ENCODE results near the gene WASL. TPM values are rescaled to one million over a fixed set of nuclear protein-coding genes. Genes with fewer than 3 reads are reported as not detected.

Gene WASL
- total and polyA plus RNA-seq, 2 of the 13 experiments (the other 11 are each of a cell fraction or from before 2014, with no cell fraction given): 7.9 to 12.8 TPM

DNA sequence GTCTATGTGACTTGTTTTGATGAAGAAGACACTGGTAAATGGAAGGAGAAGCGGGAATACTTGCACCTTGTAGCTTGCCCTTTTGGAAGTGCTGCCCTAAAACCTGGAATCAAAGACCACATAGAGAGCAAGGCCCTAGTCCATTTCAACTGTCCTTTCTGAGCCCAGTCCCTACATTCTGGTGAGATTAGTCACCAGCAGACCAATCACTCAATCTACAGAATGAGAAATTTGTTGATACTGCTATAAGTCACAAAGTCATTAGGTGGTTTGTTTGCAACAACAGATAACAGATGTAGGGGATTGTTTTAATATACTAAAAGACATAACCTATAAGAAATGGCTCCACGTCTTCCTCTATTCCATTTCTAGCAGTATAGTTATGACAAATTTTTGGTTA, 33.6 kb downstream of the WASL start:
- WGBS (ENCODE audit: low lambda C conversion rate): 98% methylated on average over 2 of the region's 2 CpGs

More for the DNA sequence above, 33.6 kb downstream of the WASL start:
- peaks cover 84% of the 10 kb centered on the region for H3K79me2 ChIP-seq (ENCODE audit: insufficient read depth, low read length)
- H3K4me3 ChIP-seq (replicated peaks in 1 of 3; ENCODE audit: insufficient read depth in 1 of 3, low read depth in 2 of 3, low read length in 3 of 3): no peak overlapping the region
- H3K4me2 ChIP-seq (ENCODE audit: low read depth, low read length): no peak overlapping the region
- H3K4me1 ChIP-seq (ENCODE audit: insufficient read depth, low read length): peaks cover 48% of the 10 kb centered on the region
- ATAC-seq (peak; percentile 65; the same call in 2 of the 3 replicates), DNase-seq (ENCODE audit: low spot score) (peak; percentile 23), FAIRE-seq (no peak)
- no peak overlapping the region for H3K27ac ChIP-seq (ENCODE audit: extremely low read length, insufficient read depth, low read length)
- peaks cover 0 to 3% of the 10 kb centered on the region in 2 experiments; a peak in 3 of 5 replicates for H3K36me3 ChIP-seq (replicated peaks in 1 of 2; ENCODE audit: control insufficient read depth in 1 of 2, insufficient read depth in 2 of 2, low read length in 2 of 2)
- TF ChIP-seq, protein P1, sequence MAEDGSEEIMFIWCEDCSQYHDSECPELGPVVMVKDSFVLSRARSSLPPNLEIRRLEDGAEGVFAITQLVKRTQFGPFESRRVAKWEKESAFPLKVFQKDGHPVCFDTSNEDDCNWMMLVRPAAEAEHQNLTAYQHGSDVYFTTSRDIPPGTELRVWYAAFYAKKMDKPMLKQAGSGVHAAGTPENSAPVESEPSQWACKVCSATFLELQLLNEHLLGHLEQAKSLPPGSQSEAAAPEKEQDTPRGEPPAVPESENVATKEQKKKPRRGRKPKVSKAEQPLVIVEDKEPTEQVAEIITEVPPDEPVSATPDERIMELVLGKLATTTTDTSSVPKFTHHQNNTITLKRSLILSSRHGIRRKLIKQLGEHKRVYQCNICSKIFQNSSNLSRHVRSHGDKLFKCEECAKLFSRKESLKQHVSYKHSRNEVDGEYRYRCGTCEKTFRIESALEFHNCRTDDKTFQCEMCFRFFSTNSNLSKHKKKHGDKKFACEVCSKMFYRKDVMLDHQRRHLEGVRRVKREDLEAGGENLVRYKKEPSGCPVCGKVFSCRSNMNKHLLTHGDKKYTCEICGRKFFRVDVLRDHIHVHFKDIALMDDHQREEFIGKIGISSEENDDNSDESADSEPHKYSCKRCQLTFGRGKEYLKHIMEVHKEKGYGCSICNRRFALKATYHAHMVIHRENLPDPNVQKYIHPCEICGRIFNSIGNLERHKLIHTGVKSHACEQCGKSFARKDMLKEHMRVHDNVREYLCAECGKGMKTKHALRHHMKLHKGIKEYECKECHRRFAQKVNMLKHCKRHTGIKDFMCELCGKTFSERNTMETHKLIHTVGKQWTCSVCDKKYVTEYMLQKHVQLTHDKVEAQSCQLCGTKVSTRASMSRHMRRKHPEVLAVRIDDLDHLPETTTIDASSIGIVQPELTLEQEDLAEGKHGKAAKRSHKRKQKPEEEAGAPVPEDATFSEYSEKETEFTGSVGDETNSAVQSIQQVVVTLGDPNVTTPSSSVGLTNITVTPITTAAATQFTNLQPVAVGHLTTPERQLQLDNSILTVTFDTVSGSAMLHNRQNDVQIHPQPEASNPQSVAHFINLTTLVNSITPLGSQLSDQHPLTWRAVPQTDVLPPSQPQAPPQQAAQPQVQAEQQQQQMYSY (CRISPR knock-in tag; IDR thresholded peaks at IDR 0.05): peak; percentile 42; the same call in 1 of the 2 replicates
- no peak for TF ChIP-seq ZNF550 (CRISPR knock-in tag; IDR thresholded peaks at IDR 0.05; ENCODE audit: borderline replicate concordance)
- TF ChIP-seq MED8 (CRISPR knock-in tag; IDR thresholded peaks at IDR 0.05; ENCODE audit: insufficient replicate concordance): no peak
- TF ChIP-seq HIVEP1 (CRISPR knock-in tag; IDR thresholded peaks at IDR 0.05): no peak
- TF ChIP-seq PPARG (CRISPR knock-in tag; conservative IDR thresholded peaks at IDR 0.05): no peak
- TF ChIP-seq, protein P2, sequence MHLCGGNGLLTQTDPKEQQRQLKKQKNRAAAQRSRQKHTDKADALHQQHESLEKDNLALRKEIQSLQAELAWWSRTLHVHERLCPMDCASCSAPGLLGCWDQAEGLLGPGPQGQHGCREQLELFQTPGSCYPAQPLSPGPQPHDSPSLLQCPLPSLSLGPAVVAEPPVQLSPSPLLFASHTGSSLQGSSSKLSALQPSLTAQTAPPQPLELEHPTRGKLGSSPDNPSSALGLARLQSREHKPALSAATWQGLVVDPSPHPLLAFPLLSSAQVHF (CRISPR knock-in tag; IDR thresholded peaks at IDR 0.05): no peak
- peak; percentile 56; the same call in 1 of the 2 replicates for TF ChIP-seq FOSL2 (CRISPR knock-in tag; IDR thresholded peaks at IDR 0.05)
- TF ChIP-seq ZNF34 (CRISPR knock-in tag; IDR thresholded peaks at IDR 0.05; ENCODE audit: borderline replicate concordance): no peak
- TF ChIP-seq MAFK (conservative IDR thresholded peaks at IDR 0.05 in 1 of 2, IDR thresholded peaks at IDR 0.05 in 1 of 2; ENCODE audit: low read length in 2 of 2): no peak
- no peak for TF ChIP-seq MLLT10 (CRISPR knock-in tag; IDR thresholded peaks at IDR 0.05)
- TF ChIP-seq FLYWCH1 (CRISPR knock-in tag; IDR thresholded peaks at IDR 0.05): no peak
- H2AFZ ChIP-seq (ENCODE audit: low read length): no peak overlapping the region
- H3K27me3 ChIP-seq (ENCODE audit: control insufficient read depth in 1 of 2, insufficient read depth in 2 of 2, low read length in 2 of 2): no peaks in the 10 kb centered on the region
- intact Hi-C loops (cut with micrococcal nuclease; ENCODE audit: unreplicated experiment) (loop anchor here (1.0 kb wide), 1 partner anchor 18 kb away; no protein-coding TSS in a partner anchor), in situ Hi-C loops (cut with HindIII; ENCODE audit: extremely low pct_ligation_motif_present, low pct_unique_long_range_greater_than_20kb) (no loop called here)
- H4K20me1 ChIP-seq (ENCODE audit: insufficient read depth, low read length): peaks cover 22% of the 10 kb centered on the region
- H3K9ac ChIP-seq (ENCODE audit: insufficient read depth, low read depth, low read length): no peak overlapping the region
- BruUV-seq (replicated peaks): no TSS peak
- ChIA-PET CTCF (ENCODE audit: low intra/inter-chr PET ratio, low total read pairs) (no interaction called here), POLR2A (no interaction called here)
- H3K9me3 ChIP-seq (ENCODE audit: low read length): no peaks in the 10 kb centered on the region
